Loucy (cell line): ENCODE measurements around the gene ZNF592.

Experiments used
- EZH2phosphoT487 ChIP-seq: fragments of 200-600 bp; IDR thresholded peaks from 2 replicates; pipeline ENCODE4 v1.6.1; 2018; ENCODE audit warnings: antibody characterized with exemption, mild to moderate bottlenecking, moderate library complexity, borderline replicate concordance
- TF ChIP-seq, protein P1 (sequence below): fragments of 200-600 bp; sonication (generic); conservative IDR thresholded peaks from 2 replicates; pipeline ENCODE4 v1.5.1; 2014; ENCODE audit warnings: mild to moderate bottlenecking, antibody characterized with exemption, low read length

DNA sequence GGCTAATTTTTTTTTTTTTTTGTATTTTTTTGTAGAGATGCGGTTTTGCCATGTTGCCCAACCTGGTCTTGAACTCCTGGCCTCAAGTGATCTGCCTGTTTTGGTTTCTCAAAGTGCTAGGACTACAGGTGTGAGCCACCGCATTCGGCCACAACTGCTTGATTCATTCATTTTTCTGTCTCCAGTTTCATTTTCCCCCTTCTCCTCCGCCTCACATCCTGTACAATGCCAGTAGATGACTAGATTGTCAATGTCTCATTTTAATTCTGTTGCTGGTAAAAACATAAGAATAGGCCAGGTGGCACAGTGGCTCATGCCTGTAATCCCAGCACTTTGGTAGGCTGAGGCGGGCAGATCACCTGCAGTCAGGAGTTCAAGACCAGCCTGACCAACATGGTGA is 12.0 kb upstream of the ZNF592 start:
- TF ChIP-seq, protein P1, sequence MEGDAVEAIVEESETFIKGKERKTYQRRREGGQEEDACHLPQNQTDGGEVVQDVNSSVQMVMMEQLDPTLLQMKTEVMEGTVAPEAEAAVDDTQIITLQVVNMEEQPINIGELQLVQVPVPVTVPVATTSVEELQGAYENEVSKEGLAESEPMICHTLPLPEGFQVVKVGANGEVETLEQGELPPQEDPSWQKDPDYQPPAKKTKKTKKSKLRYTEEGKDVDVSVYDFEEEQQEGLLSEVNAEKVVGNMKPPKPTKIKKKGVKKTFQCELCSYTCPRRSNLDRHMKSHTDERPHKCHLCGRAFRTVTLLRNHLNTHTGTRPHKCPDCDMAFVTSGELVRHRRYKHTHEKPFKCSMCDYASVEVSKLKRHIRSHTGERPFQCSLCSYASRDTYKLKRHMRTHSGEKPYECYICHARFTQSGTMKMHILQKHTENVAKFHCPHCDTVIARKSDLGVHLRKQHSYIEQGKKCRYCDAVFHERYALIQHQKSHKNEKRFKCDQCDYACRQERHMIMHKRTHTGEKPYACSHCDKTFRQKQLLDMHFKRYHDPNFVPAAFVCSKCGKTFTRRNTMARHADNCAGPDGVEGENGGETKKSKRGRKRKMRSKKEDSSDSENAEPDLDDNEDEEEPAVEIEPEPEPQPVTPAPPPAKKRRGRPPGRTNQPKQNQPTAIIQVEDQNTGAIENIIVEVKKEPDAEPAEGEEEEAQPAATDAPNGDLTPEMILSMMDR = no peak
- no peak for TF ChIP-seq EZH2phosphoT487
